Stimulated activated CD4-positive, alpha-beta T cell treated with anti-CD3 and anti-CD28 coated beads, Interleukin-15, amount 100 ng/mL, for 24 hours (primary cell): ENCODE data around the gene FAM240A.
"Not testable (repeated sequence)": the region's sequence is repeated elsewhere in the genome, so short reads cannot be mapped to it uniquely, and the experiment has no call there.

ENCODE experiments used
- DNase-seq: peaks from one replicate; pipeline ENCODE4 v3.0.0-alpha.2; 2020

FAM240A gene

DNA sequence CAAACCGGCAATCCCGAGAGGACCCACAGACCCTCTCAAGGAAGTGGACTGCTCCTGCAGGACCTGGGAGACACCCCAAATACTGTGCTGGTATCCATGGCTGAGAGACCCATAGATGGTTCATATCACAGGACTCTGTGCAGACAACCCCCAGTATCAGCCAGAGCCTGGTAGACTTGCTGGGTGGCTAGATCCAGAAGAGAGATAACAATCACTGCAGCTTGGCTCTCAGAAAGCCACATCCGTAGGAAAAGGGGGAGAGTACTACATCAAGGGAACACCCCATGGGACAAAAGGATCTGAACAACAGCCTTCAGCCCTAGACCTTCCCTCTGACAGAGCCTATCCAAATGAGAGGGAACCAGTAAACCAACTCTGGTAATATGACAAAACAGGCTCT lies 25.1 kb upstream of the FAM240A start:
- DNase-seq, result not testable (repeated sequence)

DNA sequence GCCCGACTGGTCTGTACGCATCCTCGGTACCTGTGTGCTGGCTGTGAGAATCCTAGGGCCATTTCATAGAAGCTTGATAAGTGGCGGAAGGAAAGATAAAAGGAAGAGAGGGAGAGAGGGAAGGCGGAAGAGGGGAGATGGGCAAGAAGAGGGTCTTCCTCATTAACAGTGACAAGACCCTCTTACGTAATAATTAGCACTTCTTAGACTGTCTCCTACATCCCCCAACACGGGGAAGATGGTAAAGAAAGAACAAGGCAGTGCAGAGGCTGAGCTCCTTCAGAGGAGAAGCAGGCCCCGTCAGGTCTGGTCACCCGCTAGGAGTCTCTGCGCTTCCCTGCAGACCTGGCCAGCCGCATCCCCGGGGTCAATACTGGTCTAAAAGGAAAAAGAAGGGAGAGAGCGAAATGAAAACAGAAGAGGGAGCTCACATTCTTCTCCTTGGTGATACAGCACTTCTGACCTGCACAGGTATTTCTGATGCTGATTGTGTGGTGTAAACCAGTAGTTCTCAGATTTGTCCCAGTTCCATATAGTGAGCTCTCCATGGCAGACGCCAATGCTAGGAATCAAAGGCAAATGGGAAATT lies 19.0 kb upstream of the FAM240A start:
- no peak for DNase-seq

- no peak for DNase-seq
Observed at GRCh38 chr3:46593979-46594378, 18.3 kb upstream of the FAM240A start.

DNA sequence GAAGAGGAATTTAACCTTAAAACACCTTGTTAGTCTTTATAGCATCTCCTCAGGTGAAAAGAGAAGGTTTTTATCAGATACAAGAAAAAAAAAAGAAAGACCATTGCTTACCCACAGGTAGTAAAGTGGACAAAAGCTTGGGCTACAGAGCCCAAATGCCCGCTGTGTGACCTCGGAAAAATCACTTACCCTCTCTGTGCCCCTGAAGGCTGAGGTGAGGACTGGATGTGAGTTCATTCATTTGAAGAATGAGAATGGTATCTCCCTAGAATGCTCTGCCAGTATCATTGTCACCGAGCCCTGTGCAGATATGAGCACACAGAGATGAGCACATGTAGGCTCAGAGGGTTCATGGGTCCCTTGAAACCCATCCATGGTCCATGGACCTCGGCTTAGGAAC lies 17.6 kb upstream of the FAM240A start:
- no peak for DNase-seq

DNA sequence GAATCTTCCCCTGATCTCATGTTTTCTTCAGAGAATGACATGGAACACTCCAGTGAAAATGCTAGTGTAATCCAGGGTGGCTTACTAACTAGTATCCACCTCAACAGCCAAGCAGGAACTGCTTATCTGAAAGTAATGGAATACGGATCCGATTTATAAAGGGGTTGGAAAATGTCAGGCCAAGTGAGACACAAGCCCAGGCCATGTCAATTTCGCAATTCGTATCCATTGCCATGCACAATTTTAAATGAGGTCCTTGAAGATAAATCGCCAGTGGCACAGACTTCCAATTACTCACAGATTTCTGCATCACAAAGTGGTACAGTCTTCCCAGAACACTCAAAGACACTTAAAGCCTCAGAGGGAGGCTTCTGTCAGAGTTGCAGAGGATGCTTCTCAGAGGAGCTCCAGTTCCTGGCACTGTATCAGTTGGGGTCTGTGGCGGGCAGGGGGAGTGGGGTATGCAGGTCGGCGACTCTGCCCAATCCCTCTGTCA lies 16.5 kb upstream of the FAM240A start:
- DNase-seq, result no peak

DNA sequence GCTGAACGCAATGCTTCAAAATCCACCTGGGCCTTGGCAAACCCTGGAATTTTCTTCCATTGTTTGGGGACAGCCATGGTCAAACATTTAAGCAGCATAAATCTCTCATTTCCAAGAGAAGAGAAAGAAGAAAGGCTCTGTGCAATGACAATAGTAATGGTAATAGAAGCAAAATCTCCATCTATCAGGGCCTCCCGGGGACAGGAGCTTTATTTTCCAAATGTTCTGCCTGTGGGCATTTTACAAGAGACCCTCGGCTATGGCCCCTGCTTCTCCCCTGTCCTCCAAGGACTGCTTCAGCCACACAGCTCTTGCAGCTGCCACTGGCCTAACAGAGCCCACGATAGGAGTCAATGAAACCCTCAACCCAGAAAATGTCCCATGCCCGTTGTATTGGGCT lies 12.7 kb upstream of the FAM240A start:
- no peak for DNase-seq

DNA sequence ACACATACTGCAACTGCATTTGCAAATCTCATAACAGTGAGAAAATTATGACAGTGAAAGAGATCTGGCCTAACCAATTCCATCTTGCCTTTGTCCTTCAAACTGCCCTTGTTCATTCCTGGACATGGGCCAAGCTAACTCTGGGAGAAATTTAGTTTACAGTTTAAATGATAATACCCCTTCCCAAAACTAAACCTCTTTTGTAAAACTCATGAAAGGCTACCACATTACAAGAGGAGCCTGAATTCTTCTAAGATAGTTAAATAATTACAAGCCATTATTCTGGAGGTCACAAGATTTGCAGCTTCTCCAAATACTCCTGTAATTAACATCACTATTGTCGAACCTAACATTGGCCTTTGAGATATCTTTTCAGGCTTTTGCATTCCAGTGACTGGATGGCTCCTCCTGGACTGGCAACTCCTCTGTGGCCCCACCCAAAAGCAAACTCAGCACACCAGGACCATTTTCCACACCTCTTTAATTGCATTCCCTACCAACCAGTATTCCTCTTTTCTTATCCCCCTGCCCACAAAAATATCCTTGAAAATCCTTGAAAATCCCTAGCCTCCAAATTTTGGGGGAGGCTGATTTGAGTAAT lies 8.8 kb upstream of the FAM240A start:
- no peak for DNase-seq

GRCh38 chr3:46604127-46604526 lies 8.2 kb upstream of the FAM240A start:
- DNase-seq, result no peak

- no peak for DNase-seq
Observed at GRCh38 chr3:46607603-46608028, 4.7 kb upstream of the FAM240A start.

DNA sequence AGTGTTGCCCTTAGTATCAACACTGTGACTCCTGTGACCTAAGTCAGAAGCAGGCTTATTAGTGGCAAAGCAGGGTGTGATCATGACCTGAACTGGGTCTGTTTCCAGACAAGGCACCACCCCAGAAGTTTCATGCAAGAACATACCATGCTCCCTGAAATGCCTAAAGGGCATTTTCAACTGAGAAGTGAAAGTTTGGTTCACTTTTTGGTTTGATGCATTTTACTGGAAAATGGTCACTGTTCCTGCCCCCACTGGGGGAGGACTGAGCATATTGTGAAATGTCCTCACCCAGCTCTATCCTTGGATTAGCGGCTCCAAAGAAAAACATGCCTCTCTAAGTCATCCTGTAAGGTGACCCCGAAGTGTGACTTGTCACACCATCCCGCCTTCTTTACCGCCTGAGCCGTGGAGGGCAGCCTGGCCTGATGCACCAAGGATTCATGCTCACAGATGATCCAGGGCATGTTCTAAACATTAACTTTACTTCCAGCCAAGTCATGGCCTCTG lies 3.1 kb upstream of the FAM240A start:
- DNase-seq, result no peak

GRCh38 chr3:46609944-46610722 lies 2.2 kb upstream of the FAM240A start:
- DNase-seq, result no peak

DNA sequence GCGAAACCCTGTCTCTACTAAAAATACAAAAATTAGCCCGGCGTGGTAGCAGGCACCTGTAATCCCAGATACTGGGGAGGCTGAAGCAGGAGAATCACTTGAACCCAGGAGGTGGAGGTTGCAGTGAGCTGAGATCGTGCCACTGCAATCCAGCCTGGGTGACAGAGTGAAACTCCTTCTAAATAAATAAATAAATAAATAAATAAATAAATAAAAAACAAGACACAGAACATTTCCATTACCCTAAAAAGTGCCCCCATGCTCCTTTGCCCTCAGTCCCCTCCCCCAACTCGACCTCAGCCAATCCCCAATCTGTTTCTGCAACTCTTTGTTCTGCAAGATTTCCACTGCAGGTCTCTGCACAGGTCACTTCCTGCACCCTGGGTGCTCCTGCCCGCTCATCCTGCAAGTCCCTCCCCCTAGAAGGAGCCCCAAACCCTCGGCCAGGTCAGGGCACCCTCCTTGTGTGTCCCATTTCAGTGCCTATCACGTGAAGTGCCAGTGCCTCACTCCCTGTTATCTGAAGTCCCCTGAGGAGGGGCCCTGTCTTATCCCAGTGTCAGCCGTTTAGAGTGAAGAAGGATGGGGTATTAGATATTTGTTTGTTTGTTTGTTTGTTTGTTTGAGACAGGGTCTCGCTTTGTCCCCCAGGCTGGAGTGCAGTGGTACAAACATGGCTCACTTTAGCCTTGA lies 1.1 kb downstream of the FAM240A start:
- no peak for DNase-seq

- no peak for DNase-seq
Observed at GRCh38 chr3:46614431-46614830, 2.1 kb downstream of the FAM240A start.

GRCh38 chr3:46615050-46615775 lies 2.9 kb downstream of the FAM240A start:
- DNase-seq, result no peak

GRCh38 chr3:46615976-46616375 lies 3.7 kb downstream of the FAM240A start:
- no peak for DNase-seq

GRCh38 chr3:46617941-46618340 lies 5.6 kb downstream of the FAM240A start:
- DNase-seq, result no peak

- no peak for DNase-seq
Observed at GRCh38 chr3:46619845-46620778, 7.8 kb downstream of the FAM240A start.

GRCh38 chr3:46624533-46624932 lies 12.2 kb downstream of the FAM240A start:
- no peak for DNase-seq

DNA sequence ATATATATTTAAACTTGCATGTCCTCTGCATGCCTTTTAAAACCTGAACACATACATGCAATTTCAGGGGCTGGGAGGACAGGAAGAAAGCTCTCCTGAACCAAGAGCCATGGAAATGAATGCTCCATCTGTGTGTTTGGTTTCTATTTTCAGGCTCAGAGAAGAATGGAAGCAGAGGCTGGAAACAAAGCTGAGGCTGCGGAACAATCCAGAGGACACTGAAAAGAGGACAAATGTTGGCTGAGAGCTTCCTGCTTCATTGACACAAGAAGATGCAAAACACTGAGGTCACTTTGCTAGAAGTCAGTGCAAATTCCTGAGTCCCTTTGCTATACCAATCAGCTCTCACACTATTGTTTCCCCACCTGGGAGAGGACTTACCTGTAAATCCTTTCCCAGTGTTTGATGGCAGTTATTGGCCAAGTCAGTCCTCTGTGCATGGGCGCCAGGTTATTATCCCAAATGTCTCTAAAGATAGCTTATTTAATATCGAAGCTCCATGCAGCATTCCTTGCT lies 12.7 kb downstream of the FAM240A start:
- no peak for DNase-seq

- no peak for DNase-seq
Observed at GRCh38 chr3:46626039-46626438, 13.7 kb downstream of the FAM240A start.

GRCh38 chr3:46627078-46627477 lies 14.8 kb downstream of the FAM240A start:
- no peak for DNase-seq
